ENCODE data around the gene FILIP1. TPM values are rescaled to one million over a fixed set of nuclear protein-coding genes. Genes with fewer than 3 reads are reported as not detected.

FILIP1 gene
- total and polyA plus RNA-seq, 4 donors, result 2.0 to 10.4 (median 5.4) TPM

GRCh38 chr6:75315978-75316377, 177.6 kb downstream of the FILIP1 start:
- Histone ChIP-seq H3K27me3 (ENCODE audit: control insufficient read depth, insufficient read depth, low read length) (no peaks in the 10 kb centered on the region), H3K4me3 (ENCODE audit: low read depth, low read length) (no peak overlapping the region), H3K4me1 (ENCODE audit: control insufficient read depth, insufficient read depth, low read length) (no peaks in the 10 kb centered on the region), H3K27ac (ENCODE audit: low read depth, low read length) (no peak overlapping the region), H3K9me3 (ENCODE audit: control insufficient read depth, insufficient read depth, low read length) (no peaks in the 10 kb centered on the region), H3K36me3 (ENCODE audit: control insufficient read depth, insufficient read depth, low read length) (no peaks in the 10 kb centered on the region)
- DNase-seq (ENCODE audit: low read depth in 4 of 6, low spot score in 6 of 6), result no peak

GRCh38 chr6:75308250-75308988, 185.2 kb downstream of the FILIP1 start:
- Histone ChIP-seq H3K27me3 (ENCODE audit: control insufficient read depth, insufficient read depth, low read length) (no peaks in the 10 kb centered on the region), H3K9me3 (ENCODE audit: control insufficient read depth, insufficient read depth, low read length) (no peaks in the 10 kb centered on the region), H3K27ac (ENCODE audit: low read depth, low read length) (no peak overlapping the region), H3K36me3 (ENCODE audit: control insufficient read depth, insufficient read depth, low read length) (no peaks in the 10 kb centered on the region), H3K4me1 (ENCODE audit: control insufficient read depth, insufficient read depth, low read length) (no peaks in the 10 kb centered on the region), H3K4me3 (ENCODE audit: low read depth, low read length) (no peak overlapping the region)
- WGBS (ENCODE audit: insufficient coverage), result 74% methylated on average over 4 of the region's 11 CpGs
- no peak for DNase-seq (ENCODE audit: low read depth in 4 of 6, low spot score in 6 of 6)

GRCh38 chr6:75307364-75308004, 186.1 kb downstream of the FILIP1 start:
- Histone ChIP-seq H3K27me3 (ENCODE audit: control insufficient read depth, insufficient read depth, low read length) (no peaks in the 10 kb centered on the region), H3K9me3 (ENCODE audit: control insufficient read depth, insufficient read depth, low read length) (no peaks in the 10 kb centered on the region), H3K4me3 (ENCODE audit: low read depth, low read length) (no peak overlapping the region), H3K27ac (ENCODE audit: low read depth, low read length) (no peak overlapping the region), H3K4me1 (ENCODE audit: control insufficient read depth, insufficient read depth, low read length) (no peaks in the 10 kb centered on the region), H3K36me3 (ENCODE audit: control insufficient read depth, insufficient read depth, low read length) (no peaks in the 10 kb centered on the region)
- 86% methylated on average over 1 of the region's 2 CpGs for WGBS (ENCODE audit: insufficient coverage)
- peak in 1 of 6 donors; percentile 8 for DNase-seq (ENCODE audit: low read depth in 4 of 6, low spot score in 6 of 6)

GRCh38 chr6:75306064-75306463, 187.5 kb downstream of the FILIP1 start:
- Histone ChIP-seq H3K4me1 (ENCODE audit: control insufficient read depth, insufficient read depth, low read length) (no peaks in the 10 kb centered on the region), H3K27me3 (ENCODE audit: control insufficient read depth, insufficient read depth, low read length) (no peaks in the 10 kb centered on the region), H3K36me3 (ENCODE audit: control insufficient read depth, insufficient read depth, low read length) (no peaks in the 10 kb centered on the region), H3K4me3 (ENCODE audit: low read depth, low read length) (no peak overlapping the region), H3K9me3 (ENCODE audit: control insufficient read depth, insufficient read depth, low read length) (no peaks in the 10 kb centered on the region), H3K27ac (ENCODE audit: low read depth, low read length) (no peak overlapping the region)
- no peak for DNase-seq (ENCODE audit: low read depth in 4 of 6, low spot score in 6 of 6)
- WGBS (ENCODE audit: insufficient coverage), result no CpG with 5 or more reads among the region's 3 CpGs

- WGBS (ENCODE audit: insufficient coverage), result 83% methylated on average over 1 of the region's 5 CpGs
- H3K27ac ChIP-seq (ENCODE audit: low read depth, low read length), result no peak overlapping the region
Observed at GRCh38 chr6:75305573-75305972, 188.0 kb downstream of the FILIP1 start.

GRCh38 chr6:75302280-75302679, 191.3 kb downstream of the FILIP1 start:
- no peak for DNase-seq (ENCODE audit: low read depth in 4 of 6, low spot score in 6 of 6)
- H3K4me3 ChIP-seq (ENCODE audit: low read depth, low read length), result no peak overlapping the region
- H3K27me3 ChIP-seq (ENCODE audit: control insufficient read depth, insufficient read depth, low read length), result no peaks in the 10 kb centered on the region
- no peak overlapping the region for H3K27ac ChIP-seq (ENCODE audit: low read depth, low read length)
- 92% methylated on average over 2 of the region's 3 CpGs for WGBS (ENCODE audit: insufficient coverage)
- H3K4me1 ChIP-seq (ENCODE audit: control insufficient read depth, insufficient read depth, low read length), result no peaks in the 10 kb centered on the region
- no peaks in the 10 kb centered on the region for H3K9me3 ChIP-seq (ENCODE audit: control insufficient read depth, insufficient read depth, low read length)
- no peaks in the 10 kb centered on the region for H3K36me3 ChIP-seq (ENCODE audit: control insufficient read depth, insufficient read depth, low read length)

More at GRCh38 chr6:75305573-75305972, 188.0 kb downstream of the FILIP1 start:
- no peaks in the 10 kb centered on the region for H3K27me3 ChIP-seq (ENCODE audit: control insufficient read depth, insufficient read depth, low read length)
- H3K4me3 ChIP-seq (ENCODE audit: low read depth, low read length), result no peak overlapping the region
- no peaks in the 10 kb centered on the region for H3K36me3 ChIP-seq (ENCODE audit: control insufficient read depth, insufficient read depth, low read length)
- DNase-seq (ENCODE audit: low read depth in 4 of 6, low spot score in 6 of 6), result no peak
- no peaks in the 10 kb centered on the region for H3K9me3 ChIP-seq (ENCODE audit: control insufficient read depth, insufficient read depth, low read length)
- H3K4me1 ChIP-seq (ENCODE audit: control insufficient read depth, insufficient read depth, low read length), result no peaks in the 10 kb centered on the region

- H3K27me3 ChIP-seq (ENCODE audit: control insufficient read depth, insufficient read depth, low read length), result no peaks in the 10 kb centered on the region
- no peak overlapping the region for H3K27ac ChIP-seq (ENCODE audit: low read depth, low read length)
- no peak for DNase-seq (ENCODE audit: low read depth in 4 of 6, low spot score in 6 of 6)
- H3K4me1 ChIP-seq (ENCODE audit: control insufficient read depth, insufficient read depth, low read length), result no peaks in the 10 kb centered on the region
- H3K9me3 ChIP-seq (ENCODE audit: control insufficient read depth, insufficient read depth, low read length), result no peaks in the 10 kb centered on the region
- H3K4me3 ChIP-seq (ENCODE audit: low read depth, low read length), result no peak overlapping the region
- no peaks in the 10 kb centered on the region for H3K36me3 ChIP-seq (ENCODE audit: control insufficient read depth, insufficient read depth, low read length)
Observed at GRCh38 chr6:75301537-75301936, 192.1 kb downstream of the FILIP1 start.

GRCh38 chr6:75301088-75301487, 192.5 kb downstream of the FILIP1 start:
- Histone ChIP-seq H3K36me3 (ENCODE audit: control insufficient read depth, insufficient read depth, low read length) (no peaks in the 10 kb centered on the region), H3K9me3 (ENCODE audit: control insufficient read depth, insufficient read depth, low read length) (no peaks in the 10 kb centered on the region), H3K27ac (ENCODE audit: low read depth, low read length) (no peak overlapping the region), H3K4me1 (ENCODE audit: control insufficient read depth, insufficient read depth, low read length) (no peaks in the 10 kb centered on the region), H3K4me3 (ENCODE audit: low read depth, low read length) (no peak overlapping the region), H3K27me3 (ENCODE audit: control insufficient read depth, insufficient read depth, low read length) (no peaks in the 10 kb centered on the region)
- no CpG with 5 or more reads among the region's 2 CpGs for WGBS (ENCODE audit: insufficient coverage)
- DNase-seq (ENCODE audit: low read depth in 4 of 6, low spot score in 6 of 6), result no peak

- no peak for DNase-seq (ENCODE audit: low read depth in 4 of 6, low spot score in 6 of 6)
- 100% methylated on average over 1 of the region's 1 CpG for WGBS (ENCODE audit: insufficient coverage)
Observed at GRCh38 chr6:75300531-75300855, 193.1 kb downstream of the FILIP1 start.

GRCh38 chr6:75299801-75300530, 193.6 kb downstream of the FILIP1 start:
- Histone ChIP-seq H3K9me3 (ENCODE audit: control insufficient read depth, insufficient read depth, low read length) (no peaks in the 10 kb centered on the region), H3K27me3 (ENCODE audit: control insufficient read depth, insufficient read depth, low read length) (no peaks in the 10 kb centered on the region), H3K27ac (ENCODE audit: low read depth, low read length) (no peak overlapping the region), H3K4me3 (ENCODE audit: low read depth, low read length) (no peak overlapping the region), H3K4me1 (ENCODE audit: control insufficient read depth, insufficient read depth, low read length) (no peaks in the 10 kb centered on the region), H3K36me3 (ENCODE audit: control insufficient read depth, insufficient read depth, low read length) (no peaks in the 10 kb centered on the region)
- no peak for DNase-seq (ENCODE audit: low read depth in 4 of 6, low spot score in 6 of 6)
- WGBS (ENCODE audit: insufficient coverage), result 86% methylated on average over 2 of the region's 2 CpGs

More at GRCh38 chr6:75300531-75300855, 193.1 kb downstream of the FILIP1 start:
- Histone ChIP-seq H3K27ac (ENCODE audit: low read depth, low read length) (no peak overlapping the region), H3K9me3 (ENCODE audit: control insufficient read depth, insufficient read depth, low read length) (no peaks in the 10 kb centered on the region), H3K4me1 (ENCODE audit: control insufficient read depth, insufficient read depth, low read length) (no peaks in the 10 kb centered on the region), H3K27me3 (ENCODE audit: control insufficient read depth, insufficient read depth, low read length) (no peaks in the 10 kb centered on the region), H3K36me3 (ENCODE audit: control insufficient read depth, insufficient read depth, low read length) (no peaks in the 10 kb centered on the region), H3K4me3 (ENCODE audit: low read depth, low read length) (no peak overlapping the region)

Data from spinal cord (tissue), 10 donors.